ENCODE results near the gene COL4A1. TPM values are rescaled to one million over a fixed set of nuclear protein-coding genes. Genes with fewer than 3 reads are reported as not detected.

The COL4A1 gene
- total RNA-seq, 1 donor from 2014 or later = 107 TPM

GRCh38 chr13:110343241-110343865 is 36.4 kb upstream of the COL4A1 start:
- ATAC-seq (ENCODE audit: poor library complexity) = no peak
- intact Hi-C loops (cut with DNase I) = no loop called here
- DNase-seq = no peak

GRCh38 chr13:110342474-110342873 is 35.5 kb upstream of the COL4A1 start:
- no peak for DNase-seq
- ATAC-seq (ENCODE audit: poor library complexity) = no peak
- intact Hi-C loops (cut with DNase I) = no loop called here

- DNase-seq = peak; percentile 72
- ATAC-seq (ENCODE audit: poor library complexity) = peak; percentile 17
- intact Hi-C loops (cut with DNase I) = no loop called here
These were observed 34.7 kb upstream of the COL4A1 start for GRCh38 chr13:110341445-110342244.

GRCh38 chr13:110340812-110341444 is 34.0 kb upstream of the COL4A1 start:
- intact Hi-C loops (cut with DNase I) = no loop called here
- DNase-seq (peak; percentile 89), ATAC-seq (ENCODE audit: poor library complexity) (peak; percentile 32)

- DNase-seq (no peak), ATAC-seq (ENCODE audit: poor library complexity) (no peak)
- intact Hi-C loops (cut with DNase I) = no loop called here
These were observed 33.1 kb upstream of the COL4A1 start for GRCh38 chr13:110339975-110340550.

- DNase-seq = no peak
- intact Hi-C loops (cut with DNase I) = no loop called here
- ATAC-seq (ENCODE audit: poor library complexity) = no peak
These were observed 32.3 kb upstream of the COL4A1 start for GRCh38 chr13:110339263-110339662.

GRCh38 chr13:110338441-110339101 is 31.6 kb upstream of the COL4A1 start:
- intact Hi-C loops (cut with DNase I) = no loop called here
- DNase-seq = peak; percentile 77
- peak; percentile 67 for ATAC-seq (ENCODE audit: poor library complexity)

- intact Hi-C loops (cut with DNase I) = no loop called here
- DNase-seq = peak; percentile 53
- ATAC-seq (ENCODE audit: poor library complexity) = peak; percentile 5
These were observed 30.3 kb upstream of the COL4A1 start for GRCh38 chr13:110337247-110337646.

- DNase-seq = no peak
These were observed 29.7 kb upstream of the COL4A1 start for GRCh38 chr13:110336681-110337080.

GRCh38 chr13:110336108-110336507 is 29.2 kb upstream of the COL4A1 start:
- no peak for DNase-seq
- ATAC-seq (ENCODE audit: poor library complexity) = no peak
- intact Hi-C loops (cut with DNase I) = no loop called here

More at GRCh38 chr13:110336681-110337080, 29.7 kb upstream of the COL4A1 start:
- ATAC-seq (ENCODE audit: poor library complexity) = no peak
- intact Hi-C loops (cut with DNase I) = no loop called here

- DNase-seq (no peak), ATAC-seq (ENCODE audit: poor library complexity) (no peak)
- intact Hi-C loops (cut with DNase I) = no loop called here
These were observed 28.0 kb upstream of the COL4A1 start for GRCh38 chr13:110334841-110335490.

- DNase-seq = no peak
These were observed 27.3 kb upstream of the COL4A1 start for GRCh38 chr13:110334256-110334655.

GRCh38 chr13:110333837-110334236 is 26.9 kb upstream of the COL4A1 start:
- no peak for ATAC-seq (ENCODE audit: poor library complexity)
- intact Hi-C loops (cut with DNase I) = no loop called here
- DNase-seq = no peak

More at GRCh38 chr13:110334256-110334655, 27.3 kb upstream of the COL4A1 start:
- intact Hi-C loops (cut with DNase I) = no loop called here
- ATAC-seq (ENCODE audit: poor library complexity) = no peak

GRCh38 chr13:110332750-110333149 is 25.8 kb upstream of the COL4A1 start:
- intact Hi-C loops (cut with DNase I) = no loop called here
- ATAC-seq (ENCODE audit: poor library complexity) (no peak), DNase-seq (no peak)

- ATAC-seq (ENCODE audit: poor library complexity) (no peak), DNase-seq (no peak)
- intact Hi-C loops (cut with DNase I) = no loop called here
These were observed 24.4 kb upstream of the COL4A1 start for GRCh38 chr13:110331362-110331761.

GRCh38 chr13:110330491-110331011 is 23.6 kb upstream of the COL4A1 start:
- intact Hi-C loops (cut with DNase I) = no loop called here
- DNase-seq (no peak), ATAC-seq (ENCODE audit: poor library complexity) (no peak)

GRCh38 chr13:110329798-110330461 is 23.0 kb upstream of the COL4A1 start:
- ATAC-seq (ENCODE audit: poor library complexity) = peak; percentile 34

GRCh38 chr13:110329258-110329657 is 22.3 kb upstream of the COL4A1 start:
- no peak for ATAC-seq (ENCODE audit: poor library complexity)
- no peak for DNase-seq
- intact Hi-C loops (cut with DNase I) = no loop called here

More at GRCh38 chr13:110329798-110330461, 23.0 kb upstream of the COL4A1 start:
- no peak for DNase-seq
- intact Hi-C loops (cut with DNase I) = no loop called here

Data from Right ventricle myocardium superior (tissue), 1 donor.